Transverse colon (tissue), 4 donors: ENCODE data around the gene NCCRP1. TPM values are rescaled to one million over a fixed set of nuclear protein-coding genes. Genes with fewer than 3 reads are reported as not detected.
A peak's percentile ranks its signal among the peaks of the same experiment; 100 is the strongest.

Experiments
- DNase-seq: peaks from one replicate; pipeline ENCODE4 v3.0.0-alpha.2; 2019
- H3K27ac ChIP-seq, 4 donors: fragments of 200-600 bp; sonication (generic); 2 replicates each; pipeline ENCODE4 v1.5.1; 2016 to 2018; ENCODE audit warnings: inconsistent platforms in 4 of 4
- H3K27me3 ChIP-seq: fragments of 200-600 bp; sonication (generic); 2 replicates; pipeline ENCODE4 v1.5.1; 2017; ENCODE audit warnings: inconsistent platforms
- H3K36me3 ChIP-seq, 4 donors: fragments of 200-600 bp; sonication (generic); 2 replicates each; pipeline ENCODE4 v1.5.1; 2017 to 2019; ENCODE audit warnings: inconsistent platforms in 4 of 4
- H3K4me1 ChIP-seq, 4 donors: fragments of 200-600 bp; sonication (generic); 2 replicates each; pipeline ENCODE4 v1.5.1; 2017 to 2020; ENCODE audit warnings: inconsistent platforms in 4 of 4
- H3K4me3 ChIP-seq, 4 donors: fragments of 200-600 bp; sonication (generic); 1 replicate in 1 of 4; 2 replicates in 3 of 4; pipeline versions ENCODE4 v1.5.1 to v1.6.1; 2017 to 2019; ENCODE audit warnings: inconsistent platforms in 4 of 4
- H3K9me3 ChIP-seq, 2 donors: fragments of 200-600 bp; sonication (generic); 2 replicates each; pipeline ENCODE4 v1.5.1; 2017 to 2019; ENCODE audit warnings: inconsistent platforms in 2 of 2
- EP300 ChIP-seq: sonication (generic); formaldehyde crosslinking; IDR thresholded peaks from one replicate; pipeline ENCODE4 v1.6.1; 2017; ENCODE audit warnings: antibody characterized with exemption, low read depth
- POLR2A ChIP-seq: fragments of 450-650 bp; IDR thresholded peaks from one replicate; pipeline ENCODE4 v1.6.1; 2016; ENCODE audit warnings: antibody characterized with exemption, mild to moderate bottlenecking, moderate library complexity
- POLR2AphosphoS5 ChIP-seq, 3 donors: sonication (generic); formaldehyde crosslinking; IDR thresholded peaks; one replicate each; pipeline ENCODE4 v1.6.1; 2016; ENCODE audit warnings: antibody characterized with exemption in 3 of 3
- WGBS, 2 donors: methylation state at CpG; one replicate each; pipeline ENCODE4 v1.1.5; 2018; ENCODE audit warnings: low coverage in 1 of 2; 5-methylcytosine and 5-hydroxymethylcytosine counted together
- in situ Hi-C, 4 donors: fragments of 200-750 bp; cut with MboI; loops; one replicate each; pipeline versions ENCODE4 v1.15.0 to v1.15.1; 2017; ENCODE audit warnings: low sequenced_read_pairs in 3 of 4, low pct_ligation_motif_present in 1 of 4, low pct_unique_long_range_greater_than_20kb in 1 of 4
- intact Hi-C: fragments of 100-400 bp; cut with DNase I; formaldehyde crosslinking; loops from one replicate; pipeline ENCODE4 v1.15.1; 2023; ENCODE audit warnings: low total_unique reads
- total RNA-seq, 4 donors: library from RNA; depleted of rRNA; stranded (reverse); fragments of >200 nt; gene quantifications; one replicate each; pipeline ENCODE4 v1.1.0, GENCODE V29; 2016
- TF ChIP-seq, protein P1 (sequence below), 5 experiments: fragments of 200-600 bp in 3 of 5; fragments of 450-650 bp in 2 of 5; sonication (generic) in 3 of 5; IDR thresholded peaks; 1 replicate in 2 of 5; 2 replicates in 3 of 5; pipeline ENCODE4 v1.5.1; 2016 to 2017; ENCODE audit warnings: antibody characterized with exemption in 5 of 5, inconsistent platforms in 3 of 5, mild to moderate bottlenecking in 2 of 5, moderate library complexity in 1 of 5

NCCRP1 gene
- total RNA-seq, 4 donors from 2014 or later: 0.14 to 3.0 (median 1.1) TPM; not detected in 1

DNA sequence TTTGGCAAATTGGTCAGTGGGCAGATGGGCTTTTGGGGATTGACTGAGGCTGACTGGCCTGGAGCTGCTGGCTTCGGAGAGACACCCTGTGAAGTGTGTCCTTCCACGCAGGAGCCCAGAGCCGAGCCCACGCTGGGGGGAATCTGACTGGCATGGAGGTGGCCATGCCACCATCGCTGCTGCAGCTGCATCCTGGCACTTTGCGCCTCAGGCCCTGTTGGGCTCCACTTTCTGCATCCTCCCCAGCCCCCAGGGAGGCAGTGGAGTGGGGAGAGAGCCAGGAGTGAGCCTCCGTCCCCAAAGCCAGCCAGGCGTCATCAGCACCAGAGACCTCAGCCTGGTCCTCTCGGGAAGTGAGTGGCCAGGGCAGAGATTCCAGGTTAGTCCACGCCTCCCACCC lies 17.0 kb upstream of the NCCRP1 start:
- no peaks in the 10 kb centered on the region for H3K4me1 ChIP-seq
- no peak overlapping the region for H3K4me3 ChIP-seq
- no peak overlapping the region for H3K27ac ChIP-seq
- DNase-seq: no peak
- peaks cover 0 to 22% (median 7%) of the 10 kb centered on the region in 4 donors for H3K36me3 ChIP-seq
- intact Hi-C loops: no loop called here
- H3K9me3 ChIP-seq: no peaks in the 10 kb centered on the region
- TF ChIP-seq EP300 (no peak), POLR2A (no peak), POLR2AphosphoS5 (IDR thresholded peaks at IDR 0.05) (no peak)
- TF ChIP-seq, protein P1, sequence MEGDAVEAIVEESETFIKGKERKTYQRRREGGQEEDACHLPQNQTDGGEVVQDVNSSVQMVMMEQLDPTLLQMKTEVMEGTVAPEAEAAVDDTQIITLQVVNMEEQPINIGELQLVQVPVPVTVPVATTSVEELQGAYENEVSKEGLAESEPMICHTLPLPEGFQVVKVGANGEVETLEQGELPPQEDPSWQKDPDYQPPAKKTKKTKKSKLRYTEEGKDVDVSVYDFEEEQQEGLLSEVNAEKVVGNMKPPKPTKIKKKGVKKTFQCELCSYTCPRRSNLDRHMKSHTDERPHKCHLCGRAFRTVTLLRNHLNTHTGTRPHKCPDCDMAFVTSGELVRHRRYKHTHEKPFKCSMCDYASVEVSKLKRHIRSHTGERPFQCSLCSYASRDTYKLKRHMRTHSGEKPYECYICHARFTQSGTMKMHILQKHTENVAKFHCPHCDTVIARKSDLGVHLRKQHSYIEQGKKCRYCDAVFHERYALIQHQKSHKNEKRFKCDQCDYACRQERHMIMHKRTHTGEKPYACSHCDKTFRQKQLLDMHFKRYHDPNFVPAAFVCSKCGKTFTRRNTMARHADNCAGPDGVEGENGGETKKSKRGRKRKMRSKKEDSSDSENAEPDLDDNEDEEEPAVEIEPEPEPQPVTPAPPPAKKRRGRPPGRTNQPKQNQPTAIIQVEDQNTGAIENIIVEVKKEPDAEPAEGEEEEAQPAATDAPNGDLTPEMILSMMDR (IDR thresholded peaks at IDR 0.05): no peak
- no peaks in the 10 kb centered on the region for H3K27me3 ChIP-seq
- WGBS, 2 donors: 89% methylated on average over 7 of the region's 10 CpGs; no CpG with 5 or more reads in 1 of the 2 donors
- in situ Hi-C loops: loop anchor here in 3 of 4 donors (5.0 to 10.0 kb wide), 2 partner anchors 57 to 65 kb away; no protein-coding TSS in a partner anchor

DNA sequence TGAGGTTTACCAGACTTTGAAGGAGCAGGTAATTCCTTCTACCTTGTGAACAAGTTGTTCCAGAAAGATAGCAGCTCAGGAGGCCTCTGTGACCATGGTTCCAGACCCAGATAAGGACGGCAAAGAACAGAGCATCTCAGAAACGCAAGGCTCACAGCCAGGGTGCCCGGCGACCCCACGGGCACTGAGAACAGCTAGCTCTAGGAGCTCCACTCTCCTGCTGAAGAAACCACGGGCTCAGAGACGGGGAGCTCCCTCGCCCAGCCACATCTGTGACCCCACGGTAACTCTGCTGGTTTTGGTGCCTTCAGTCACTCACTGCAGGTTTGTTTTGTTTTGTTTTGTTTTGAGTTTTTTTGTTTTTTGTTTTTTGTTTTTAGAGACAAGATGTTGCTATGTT lies 16.0 kb upstream of the NCCRP1 start:
- Histone ChIP-seq H3K4me3 (no peak overlapping the region), H3K4me1 (no peaks in the 10 kb centered on the region), H3K27me3 (no peaks in the 10 kb centered on the region), H3K36me3 (peaks cover 0 to 17% (median 7%) of the 10 kb centered on the region in 4 donors), H3K27ac (no peak overlapping the region), H3K9me3 (no peaks in the 10 kb centered on the region)
- no peak for DNase-seq
- TF ChIP-seq, protein P1 (IDR thresholded peaks at IDR 0.05): no peak
- TF ChIP-seq POLR2AphosphoS5 (IDR thresholded peaks at IDR 0.05): peak in 1 of 3 donors; percentile 3
- intact Hi-C loops (no loop called here), in situ Hi-C loops (loop anchor here in 3 of 4 donors (5.0 to 10.0 kb wide), 2 partner anchors 58 to 66 kb away; no protein-coding TSS in a partner anchor)
- 86 to 89% methylated on average over 5 to 9 of the region's 9 CpGs for WGBS, 2 donors

DNA sequence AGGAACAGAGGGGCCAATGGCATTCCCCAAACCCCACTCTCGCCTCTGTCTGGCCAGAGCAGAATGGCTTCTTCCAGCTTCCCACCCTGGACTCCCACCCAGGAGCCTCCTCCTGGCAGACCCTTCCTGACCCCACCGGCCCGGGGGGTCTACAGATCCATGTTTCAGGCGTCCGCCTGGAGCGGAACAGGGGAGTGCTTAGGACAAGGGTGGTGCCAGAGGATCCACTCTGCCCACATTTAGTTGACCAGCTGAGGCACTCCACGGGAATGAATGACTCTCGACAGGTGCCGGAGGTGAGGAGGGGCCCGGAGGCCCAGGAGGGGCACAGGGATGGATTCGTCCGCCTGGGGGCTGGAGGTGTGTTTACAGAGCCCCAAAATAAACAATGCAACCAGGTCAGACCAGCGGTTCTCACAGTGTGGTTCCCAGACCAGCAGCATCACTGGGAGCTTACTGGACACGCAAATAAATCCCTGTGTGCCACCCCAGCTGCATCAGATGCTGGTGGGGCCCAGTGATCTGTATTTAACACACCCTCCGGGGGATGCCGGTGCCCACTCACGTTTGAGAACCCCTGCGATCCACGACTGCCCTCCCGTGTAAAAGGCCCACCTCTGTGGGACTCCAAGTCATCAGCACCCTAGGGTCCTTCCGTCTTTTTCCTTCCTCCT lies 15.1 kb upstream of the NCCRP1 start:
- no peaks in the 10 kb centered on the region for H3K4me1 ChIP-seq
- no peaks in the 10 kb centered on the region for H3K27me3 ChIP-seq
- no peak for DNase-seq
- H3K27ac ChIP-seq: no peak overlapping the region
- no peaks in the 10 kb centered on the region for H3K9me3 ChIP-seq
- TF ChIP-seq, protein P1 (IDR thresholded peaks at IDR 0.05): no peak
- no peak for TF ChIP-seq POLR2AphosphoS5 (IDR thresholded peaks at IDR 0.05)
- TF ChIP-seq EP300: no peak
- TF ChIP-seq POLR2A: no peak
- 50 to 78% methylated on average over 1 to 21 of the region's 21 CpGs for WGBS, 2 donors
- peaks cover 0 to 15% (median 4%) of the 10 kb centered on the region in 4 donors for H3K36me3 ChIP-seq
- in situ Hi-C loops: loop anchor here in 3 of 4 donors (5.0 to 10.0 kb wide), 2 partner anchors 59 to 67 kb away; no protein-coding TSS in a partner anchor
- H3K4me3 ChIP-seq: no peak overlapping the region
- intact Hi-C loops: no loop called here

DNA sequence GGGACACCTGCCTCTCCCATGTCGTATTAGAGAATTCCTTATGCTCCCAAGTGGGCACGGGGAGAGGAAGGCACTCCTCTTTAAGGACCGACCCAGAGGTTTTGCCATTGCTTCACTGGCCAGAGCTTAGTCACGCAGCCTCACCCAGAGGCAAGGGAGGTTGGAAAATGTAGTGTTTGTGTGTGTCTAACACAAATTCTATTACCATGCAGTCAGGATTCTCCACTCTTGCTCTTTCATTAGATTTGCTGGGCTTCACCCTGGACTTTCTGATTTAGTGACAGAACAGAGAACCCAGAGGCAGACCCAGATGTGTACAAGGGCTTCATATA lies 14.6 kb upstream of the NCCRP1 start:
- TF ChIP-seq, protein P1 (IDR thresholded peaks at IDR 0.05): no peak
- TF ChIP-seq POLR2A (no peak), EP300 (no peak)
- Histone ChIP-seq H3K4me1 (no peaks in the 10 kb centered on the region), H3K27me3 (no peaks in the 10 kb centered on the region), H3K4me3 (no peak overlapping the region), H3K27ac (no peak overlapping the region), H3K36me3 (peaks cover 0 to 11% (median 4%) of the 10 kb centered on the region in 4 donors), H3K9me3 (no peaks in the 10 kb centered on the region)
- in situ Hi-C loops: loop anchor here in 3 of 4 donors (5.0 to 10.0 kb wide), 2 partner anchors 60 to 67 kb away; no protein-coding TSS in a partner anchor
- intact Hi-C loops: no loop called here
- WGBS, 2 donors: 70 to 73% methylated on average over 3 to 4 of the region's 4 CpGs
- DNase-seq: no peak
